Measurements from ENCODE around the gene CEMIP. TPM values are rescaled to one million over a fixed set of nuclear protein-coding genes. Genes with fewer than 3 reads are reported as not detected.

The CEMIP gene
- polyA plus RNA-seq, 1 of the 3 experiments (the other 2 are of a cell fraction), result 27.8 TPM

GRCh38 chr15:80749589-80749988, 29.6 kb upstream of the CEMIP start:
- no peak for DNase-seq
- no peaks in the 10 kb centered on the region for H3K27me3 ChIP-seq (ENCODE audit: insufficient read depth)
- H3K36me3 ChIP-seq (replicated peaks in 1 of 2; ENCODE audit: control insufficient read depth in 1 of 2, insufficient read depth in 2 of 2, low read length in 1 of 2), result peaks cover 6 to 21% of the 10 kb centered on the region in 2 experiments
- no peak overlapping the region for H3K4me3 ChIP-seq (ENCODE audit: low read depth in 2 of 2, low read length in 1 of 2)
- H3K4me2 ChIP-seq, result no peak overlapping the region
- WGBS (ENCODE audit: low lambda C conversion rate), result 91% methylated on average over 6 of the region's 6 CpGs
- H3K79me2 ChIP-seq (ENCODE audit: insufficient read depth), result peaks cover 11% of the 10 kb centered on the region; the same call in 1 of the 2 replicates
- no peaks in the 10 kb centered on the region for H4K20me1 ChIP-seq (ENCODE audit: insufficient read depth)
- H3K9ac ChIP-seq, result no peak overlapping the region
- H3F3A ChIP-seq (replicated peaks; ENCODE audit: insufficient read depth), result peaks cover 4% of the 10 kb centered on the region
- no peak overlapping the region for H2AFZ ChIP-seq (ENCODE audit: low read depth)
- TF ChIP-seq YY1 (IDR thresholded peaks at IDR 0.05; ENCODE audit: low read depth), result no peak
- H3K9me2 ChIP-seq, result no peaks in the 10 kb centered on the region
- no peaks in the 10 kb centered on the region for H3K9me3 ChIP-seq
- H3K27ac ChIP-seq (ENCODE audit: low read depth in 2 of 2, low read length in 1 of 2), result no peak overlapping the region
- H3K4me1 ChIP-seq (ENCODE audit: control insufficient read depth in 1 of 2, insufficient read depth in 2 of 2, low read depth in 1 of 2, low read length in 1 of 2), result peaks cover 0 to 2% of the 10 kb centered on the region in 2 experiments; a peak in 1 of 4 replicates
- CTCF ChIA-PET, result no interaction called here
- POLR2A ChIA-PET, result no interaction called here

- Histone ChIP-seq H3K36me3 (replicated peaks in 1 of 2; ENCODE audit: control insufficient read depth in 1 of 2, insufficient read depth in 2 of 2, low read length in 1 of 2) (peaks cover 13 to 31% of the 10 kb centered on the region in 2 experiments), H3K79me2 (ENCODE audit: insufficient read depth) (peaks cover 11% of the 10 kb centered on the region; the same call in 1 of the 2 replicates), H3K27ac (ENCODE audit: low read depth in 2 of 2, low read length in 1 of 2) (no peak overlapping the region), H3K9ac (no peak overlapping the region), H4K20me1 (ENCODE audit: insufficient read depth) (no peaks in the 10 kb centered on the region), H3F3A (replicated peaks; ENCODE audit: insufficient read depth) (peaks cover 2% of the 10 kb centered on the region), H3K4me1 (ENCODE audit: control insufficient read depth in 1 of 2, insufficient read depth in 2 of 2, low read depth in 1 of 2, low read length in 1 of 2) (peaks cover 0 to 2% of the 10 kb centered on the region in 2 experiments; a peak in 1 of 4 replicates), H3K4me2 (no peak overlapping the region), H3K9me3 (no peaks in the 10 kb centered on the region), H2AFZ (ENCODE audit: low read depth) (no peak overlapping the region), H3K9me2 (no peaks in the 10 kb centered on the region), H3K27me3 (ENCODE audit: insufficient read depth) (no peaks in the 10 kb centered on the region), H3K4me3 (ENCODE audit: low read depth in 2 of 2, low read length in 1 of 2) (no peak overlapping the region)
- DNase-seq, result no peak
- WGBS (ENCODE audit: low lambda C conversion rate), result 97% methylated on average over 4 of the region's 4 CpGs
- CTCF ChIA-PET, result no interaction called here
- no peak for TF ChIP-seq RAD21 (IDR thresholded peaks at IDR 0.05; ENCODE audit: low read length)
- no peak for TF ChIP-seq REST (IDR thresholded peaks at IDR 0.05; ENCODE audit: low read depth, low read length)
- TF ChIP-seq NRF1 (IDR thresholded peaks at IDR 0.05; ENCODE audit: low read depth, low read length), result no peak
- no peak for TF ChIP-seq MEF2A (IDR thresholded peaks at IDR 0.05; ENCODE audit: borderline replicate concordance, low read depth)
- TF ChIP-seq FOXM1 (IDR thresholded peaks at IDR 0.05; ENCODE audit: low read depth), result no peak
- no peak for TF ChIP-seq TAF1 (IDR thresholded peaks at IDR 0.05; ENCODE audit: borderline replicate concordance, low read depth, low read length)
- TF ChIP-seq RCOR1 (IDR thresholded peaks at IDR 0.05; ENCODE audit: low read length), result no peak
- no peak for TF ChIP-seq ZBTB33 (IDR thresholded peaks at IDR 0.05; ENCODE audit: borderline replicate concordance, low read depth)
- no peak for TF ChIP-seq RXRA (IDR thresholded peaks at IDR 0.05; ENCODE audit: borderline replicate concordance, low read depth)
- no peak for TF ChIP-seq USF1 (IDR thresholded peaks at IDR 0.05; ENCODE audit: borderline replicate concordance, low read depth)
- no peak for TF ChIP-seq MAX (IDR thresholded peaks at IDR 0.05; ENCODE audit: low read depth)
- POLR2A ChIA-PET, result no interaction called here
Measured at GRCh38 chr15:80750575-80750974, 28.6 kb upstream of the CEMIP start.
